WTC11 (cell line): ENCODE data around the gene PRKAG2. TPM values are rescaled to one million over a fixed set of nuclear protein-coding genes. Genes with fewer than 3 reads are reported as not detected.

Experiments used
- ATAC-seq: fragments of 200-7000 bp; cut with Tn5 transposase; 2 replicates; pipeline ENCODE4 v1.10.0; 2021; ENCODE audit warnings: mild to moderate bottlenecking, moderate library complexity
- CTCF ChIA-PET: fragments of 300-600 bp; sonication (Branson Sonifier 250); formaldehyde crosslinking; loops from one replicate; lab custom pipeline; 2021; ENCODE audit warnings: antibody characterized with exemption; lab: Charles Lee
- POLR2A ChIA-PET: fragments of 350-600 bp; sonication (Branson Sonifier 250); formaldehyde crosslinking; loops from one replicate; lab custom pipeline; 2021; ENCODE audit warnings: antibody characterized with exemption; lab: Charles Lee
- DNase-seq: peaks from one replicate; pipeline ENCODE4 v3.0.0; 2021; ENCODE audit warnings: low spot score
- H3K27ac Mint-ChIP-seq: 2 replicates; pipeline ENCODE4 v1.8.0; 2021; ENCODE audit warnings: mixed read lengths
- H3K27me3 Mint-ChIP-seq: 2 replicates; pipeline ENCODE4 v1.8.0; 2021; ENCODE audit warnings: low read depth, mild to moderate bottlenecking, moderate library complexity, mixed read lengths
- H3K36me3 Mint-ChIP-seq: 2 replicates; pipeline ENCODE4 v1.8.0; 2021; ENCODE audit warnings: mixed read lengths
- H3K4me1 Mint-ChIP-seq: 2 replicates; pipeline ENCODE4 v1.8.0; 2022; ENCODE audit warnings: mixed read lengths
- H3K4me3 Mint-ChIP-seq: 2 replicates; pipeline ENCODE4 v1.8.0; 2021; ENCODE audit warnings: mild to moderate bottlenecking, moderate library complexity, mixed read lengths
- H3K9me3 Mint-ChIP-seq: 2 replicates; pipeline ENCODE4 v1.8.0; 2021; ENCODE audit warnings: mixed read lengths
- CDX4 ChIP-seq: fragments of 250-450 bp; sonication (Bioruptor Pico); IDR thresholded peaks from 2 replicates; pipeline ENCODE4 v1.9.0; 2021; ENCODE audit warnings: moderate library complexity, mild to moderate bottlenecking, inconsistent platforms, borderline replicate concordance
- CTCF ChIP-seq: fragments of 200-600 bp; IDR thresholded peaks from 2 replicates; pipeline ENCODE4 v1.8.0; 2022; ENCODE audit warnings: antibody characterized with exemption
- FOXJ3 ChIP-seq: sonication (generic); formaldehyde crosslinking; IDR thresholded peaks from 2 replicates; pipeline ENCODE4 v1.9.0; 2021; ENCODE audit warnings: missing genetic modification reagents, mild to moderate bottlenecking, borderline replicate concordance
- HMGA2 ChIP-seq: fragments of 250-450 bp; sonication (Bioruptor Pico); IDR thresholded peaks from 2 replicates; pipeline ENCODE4 v1.4.0; 2021; ENCODE audit warnings: mild to moderate bottlenecking, moderate library complexity
- IRF2 ChIP-seq: sonication (generic); formaldehyde crosslinking; IDR thresholded peaks from 2 replicates; pipeline ENCODE4 v1.8.0; 2022; ENCODE audit warnings: low read depth, missing genetic modification reagents, borderline replicate concordance
- JAZF1 ChIP-seq: fragments of 250-450 bp; sonication (Bioruptor Pico); IDR thresholded peaks from 2 replicates; pipeline ENCODE4 v1.9.0; 2021; ENCODE audit warnings: moderate library complexity, mild to moderate bottlenecking, inconsistent platforms
- KAT7 ChIP-seq: sonication (generic); formaldehyde crosslinking; IDR thresholded peaks from 2 replicates; pipeline ENCODE4 v1.8.1; 2023; ENCODE audit warnings: missing genetic modification reagents, mild to moderate bottlenecking, borderline replicate concordance
- MAX ChIP-seq: sonication (generic); formaldehyde crosslinking; IDR thresholded peaks from 2 replicates; pipeline ENCODE4 v1.8.0; 2022; ENCODE audit warnings: mild to moderate bottlenecking, missing genetic modification reagents
- NR1H2 ChIP-seq: sonication (generic); formaldehyde crosslinking; IDR thresholded peaks from 2 replicates; pipeline ENCODE4 v1.9.0; 2021; ENCODE audit warnings: mild to moderate bottlenecking, moderate library complexity, missing genetic modification reagents
- NR3C1 ChIP-seq: sonication (generic); formaldehyde crosslinking; conservative IDR thresholded peaks from 2 replicates; pipeline ENCODE4 v1.8.1; 2023; ENCODE audit warnings: low read depth, mild to moderate bottlenecking, missing genetic modification reagents
- SP1 ChIP-seq: sonication (generic); formaldehyde crosslinking; conservative IDR thresholded peaks from 2 replicates; pipeline ENCODE4 v1.8.1; 2022; ENCODE audit warnings: missing genetic modification reagents
- TP53 ChIP-seq: sonication (generic); formaldehyde crosslinking; IDR thresholded peaks from 2 replicates; pipeline ENCODE4 v1.8.1; 2023; ENCODE audit warnings: mild to moderate bottlenecking, missing genetic modification reagents
- ZNF138 ChIP-seq: sonication (generic); formaldehyde crosslinking; conservative IDR thresholded peaks from 2 replicates; pipeline ENCODE4 v1.8.1; 2022; ENCODE audit warnings: mild to moderate bottlenecking, moderate library complexity, missing genetic modification reagents
- ZNF263 ChIP-seq: sonication (generic); formaldehyde crosslinking; IDR thresholded peaks from 2 replicates; pipeline ENCODE4 v1.8.1; 2022; ENCODE audit warnings: low read depth, mild to moderate bottlenecking, moderate library complexity, missing genetic modification reagents
- ZNF281 ChIP-seq: sonication (generic); formaldehyde crosslinking; IDR thresholded peaks from 2 replicates; pipeline ENCODE4 v1.8.0; 2023; ENCODE audit warnings: mild to moderate bottlenecking, missing genetic modification reagents
- ZNF396 ChIP-seq: fragments of 250-450 bp; sonication (Bioruptor Pico); IDR thresholded peaks from 2 replicates; pipeline ENCODE4 v1.8.0; 2021; ENCODE audit warnings: mild to moderate bottlenecking, moderate library complexity, borderline replicate concordance
- ZNF423 ChIP-seq: fragments of 250-450 bp; sonication (Bioruptor Pico); IDR thresholded peaks from 2 replicates; pipeline ENCODE4 v2.1.2; 2022; ENCODE audit warnings: mild to moderate bottlenecking, moderate library complexity
- ZNF512 ChIP-seq: sonication (generic); formaldehyde crosslinking; IDR thresholded peaks from 2 replicates; pipeline ENCODE4 v1.8.1; 2022; ENCODE audit warnings: missing genetic modification reagents, borderline replicate concordance
- total RNA-seq: library from RNA; stranded (reverse); gene quantifications from 3 replicates; pipeline ENCODE4 v1.2.3, GENCODE V29; 2021

PRKAG2 gene
- total RNA-seq, 1 experiment from 2014 or later = 20.3 TPM

- CTCF ChIA-PET = interaction anchor here (1.4 kb wide), 1 partner anchor 11 kb away, joined by 7 read pairs; no protein-coding TSS in a partner anchor
- no peak; the same call in 1 of the 2 replicates for ATAC-seq
- Mint-ChIP-seq H3K27ac (no peak overlapping the region), H3K36me3 (no peaks in the 10 kb centered on the region)
- TF ChIP-seq TP53 = no peak
- TF ChIP-seq, all 79 proteins: peak for 0
- no peak for DNase-seq
- Mint-ChIP-seq H3K9me3 (no peaks in the 10 kb centered on the region), H3K4me3 (no peak overlapping the region), H3K27me3 (no peaks in the 10 kb centered on the region; the same call in 1 of the 2 replicates), H3K4me1 (no peaks in the 10 kb centered on the region)
- POLR2A ChIA-PET = no interaction called here
Measured at GRCh38 chr7:151770232-151770631, 106.7 kb downstream of the PRKAG2 start.

- POLR2A ChIA-PET = no interaction called here
- H3K36me3 Mint-ChIP-seq = no peaks in the 10 kb centered on the region
- no peaks in the 10 kb centered on the region; the same call in 1 of the 2 replicates for H3K27me3 Mint-ChIP-seq
- no peak overlapping the region for H3K4me3 Mint-ChIP-seq
- H3K4me1 Mint-ChIP-seq = no peaks in the 10 kb centered on the region
- no peak for DNase-seq
- H3K27ac Mint-ChIP-seq = no peak overlapping the region
- ATAC-seq = no peak
- TF ChIP-seq ZNF138 = no peak
- no peak for TF ChIP-seq MAX (CRISPR knock-in tag)
- TF ChIP-seq KAT7 (CRISPR knock-in tag) = no peak
- no peak for TF ChIP-seq ZNF263
- no peak for TF ChIP-seq HMGA2 (CRISPR knock-in tag)
- no peak for TF ChIP-seq IRF2 (CRISPR knock-in tag)
- no peak for TF ChIP-seq SP1 (CRISPR knock-in tag)
- no peak for TF ChIP-seq JAZF1
- TF ChIP-seq ZNF281 = no peak
- no peak for TF ChIP-seq ZNF512 (CRISPR knock-in tag)
- TF ChIP-seq ZNF396 (CRISPR knock-in tag) = no peak
- no peak for TF ChIP-seq FOXJ3 (CRISPR knock-in tag)
- no peak for TF ChIP-seq CTCF
- TF ChIP-seq NR3C1 = no peak
- no peak for TF ChIP-seq ZNF423 (CRISPR knock-in tag)
- TF ChIP-seq NR1H2 (CRISPR knock-in tag) = no peak
- TF ChIP-seq CDX4 (CRISPR knock-in tag) = no peak
- TF ChIP-seq, all 79 proteins: peak for 0
- CTCF ChIA-PET = interaction anchor here (1.4 kb wide), 1 partner anchor 10 kb away, joined by 7 read pairs; no protein-coding TSS in a partner anchor
- no peaks in the 10 kb centered on the region for H3K9me3 Mint-ChIP-seq
Measured at GRCh38 chr7:151769188-151769821, 107.6 kb downstream of the PRKAG2 start.
